ENCODE measurements around the gene LRP2. TPM values are rescaled to one million over a fixed set of nuclear protein-coding genes. Genes with fewer than 3 reads are reported as not detected.

Gene LRP2
- total RNA-seq, 4 donors from 2014 or later: 0.65 TPM; not detected in 3

GRCh38 chr2:169260846-169261642 lies 101.3 kb downstream of the LRP2 start:
- TF ChIP-seq CTCF (IDR thresholded peaks at IDR 0.05; ENCODE audit: low read depth): no peak

- no peak for TF ChIP-seq CTCF (IDR thresholded peaks at IDR 0.05; ENCODE audit: low read depth)
These were observed 102.1 kb downstream of the LRP2 start for GRCh38 chr2:169260246-169260645.

DNA sequence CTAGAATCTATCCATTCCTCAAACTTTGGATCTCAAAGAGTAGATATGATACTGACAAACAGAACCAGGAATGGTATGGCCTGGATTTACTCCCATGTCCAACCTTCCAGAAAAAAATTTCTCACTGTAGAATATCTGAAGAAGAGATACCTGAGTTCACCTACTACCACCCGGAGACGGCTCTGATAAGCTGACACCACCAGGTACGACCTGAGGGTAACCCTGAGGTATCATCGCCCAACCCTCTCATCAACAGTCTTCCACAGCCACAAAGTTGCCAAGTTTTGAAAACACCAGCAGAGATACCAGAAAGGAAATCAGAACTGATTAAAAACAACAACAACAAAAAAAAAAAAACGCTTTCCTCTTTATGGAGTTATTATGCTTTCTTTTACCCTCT lies 102.9 kb downstream of the LRP2 start:
- no peak for TF ChIP-seq CTCF (IDR thresholded peaks at IDR 0.05; ENCODE audit: low read depth)

- TF ChIP-seq CTCF (IDR thresholded peaks at IDR 0.05; ENCODE audit: low read depth): no peak
These were observed 104.2 kb downstream of the LRP2 start for GRCh38 chr2:169258045-169258601.

- no peak for TF ChIP-seq CTCF (IDR thresholded peaks at IDR 0.05; ENCODE audit: low read depth)
These were observed 107.6 kb downstream of the LRP2 start for GRCh38 chr2:169254774-169255173.

- no peak for TF ChIP-seq CTCF (IDR thresholded peaks at IDR 0.05; ENCODE audit: low read depth)
These were observed 115.1 kb downstream of the LRP2 start for GRCh38 chr2:169247211-169247610.

GRCh38 chr2:169240405-169240804 lies 121.9 kb downstream of the LRP2 start:
- TF ChIP-seq CTCF (IDR thresholded peaks at IDR 0.05; ENCODE audit: low read depth): no peak
